Activated T-cell treated with anti-CD3 and anti-CD28 coated beads, Interleukin-2, amount 50 U/mL, for 4 hours (primary cell): Measurements from ENCODE around the gene MSRB1. TPM values are rescaled to one million over a fixed set of nuclear protein-coding genes. Genes with fewer than 3 reads are reported as not detected.

Experiments
- ATAC-seq, 2 donors: fragments of 200-7000 bp; cut with Tn5 transposase; one replicate each; pipeline ENCODE4 v1.10.0; 2021
- DNase-seq: peaks from one replicate; pipeline ENCODE4 v3.0.0-alpha.2; 2020
- H3K27me3 Mint-ChIP-seq: one replicate; pipeline ENCODE4 v1.8.0; 2021; ENCODE audit warnings: low read depth, mixed read lengths
- H3K36me3 Mint-ChIP-seq: one replicate; pipeline ENCODE4 v1.8.0; 2022; ENCODE audit warnings: mixed read lengths; ENCODE audit not compliant: insufficient read depth
- H3K4me1 Mint-ChIP-seq: one replicate; pipeline ENCODE4 v1.8.0; 2021; ENCODE audit warnings: low read depth, mixed read lengths
- H3K4me3 Mint-ChIP-seq: one replicate; pipeline ENCODE4 v1.8.0; 2021; ENCODE audit warnings: mild to moderate bottlenecking, moderate library complexity, mixed read lengths
- H3K9me3 Mint-ChIP-seq: one replicate; pipeline ENCODE4 v1.8.0; 2021; ENCODE audit warnings: mixed read lengths
- total RNA-seq, 3 donors: library from RNA; stranded (reverse); gene quantifications; one replicate each; pipeline ENCODE4 v1.2.1, GENCODE V29; 2021

The MSRB1 gene, protein sequence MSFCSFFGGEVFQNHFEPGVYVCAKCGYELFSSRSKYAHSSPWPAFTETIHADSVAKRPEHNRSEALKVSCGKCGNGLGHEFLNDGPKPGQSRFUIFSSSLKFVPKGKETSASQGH
- total RNA-seq: 10 to 100 TPM; 16.8 to 19.4 (median 17.6) TPM

DNA sequence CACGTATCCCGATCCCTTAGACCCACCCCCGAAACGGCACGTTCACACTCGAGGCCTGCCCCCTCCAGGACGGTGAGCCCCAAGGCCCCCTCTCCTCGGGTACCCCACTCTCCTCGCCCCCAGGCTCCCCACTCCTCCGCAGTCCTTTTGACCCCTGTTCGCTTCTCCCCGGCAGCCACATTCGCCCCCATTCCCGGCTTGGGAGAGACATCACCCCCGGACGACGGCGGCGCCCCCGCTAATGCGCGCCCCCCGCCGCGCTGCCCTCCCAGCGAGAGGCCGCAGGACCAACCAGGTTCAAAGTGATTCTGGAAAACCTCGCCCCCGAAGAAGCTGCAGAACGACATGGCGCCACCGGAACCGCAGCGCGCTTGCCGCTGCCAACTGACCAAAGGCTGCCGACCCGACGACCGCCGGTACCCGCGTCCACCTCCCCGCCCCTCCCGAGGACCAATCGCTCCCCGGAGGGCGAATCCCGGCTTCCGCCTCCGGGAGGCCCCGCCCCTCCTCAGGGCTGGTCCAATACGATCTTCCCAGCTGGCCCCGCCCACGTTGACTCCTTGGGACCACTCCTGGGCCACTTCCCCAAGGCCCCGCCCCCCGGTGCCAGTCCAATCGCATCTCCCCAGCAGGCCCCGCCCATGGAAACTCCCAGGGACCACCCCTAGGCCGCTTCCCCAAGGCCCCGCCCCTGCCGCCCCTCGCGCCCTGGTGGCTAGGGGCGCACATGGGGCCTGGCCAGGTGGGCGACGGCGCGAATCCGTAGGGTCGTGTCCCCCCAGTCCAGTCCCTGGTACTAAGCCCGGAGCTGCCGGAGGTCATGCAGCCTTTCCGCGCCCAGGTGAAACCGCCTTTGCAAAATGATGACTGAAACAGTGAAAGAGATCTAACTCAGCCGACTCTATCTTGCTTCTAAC is at the start of gene MSRB1:
Gene MSRB1 (minus strand): TSS at position 390 of the 917 bp plus-strand sequence. CDS start 43 bp downstream, at position 347.
- DNase-seq: peak; percentile 99
- ATAC-seq: peak; percentile 96 to 98
- H3K4me3 Mint-ChIP-seq: peak within 1 kb of the TSS; percentile 87
- H3K27me3 Mint-ChIP-seq: no peaks in the 10 kb centered on the region
- no peaks in the 10 kb centered on the region for H3K9me3 Mint-ChIP-seq
- peaks cover 27% of the 10 kb centered on the region for H3K4me1 Mint-ChIP-seq
- peaks cover 5% of the 10 kb centered on the region for H3K36me3 Mint-ChIP-seq

DNA sequence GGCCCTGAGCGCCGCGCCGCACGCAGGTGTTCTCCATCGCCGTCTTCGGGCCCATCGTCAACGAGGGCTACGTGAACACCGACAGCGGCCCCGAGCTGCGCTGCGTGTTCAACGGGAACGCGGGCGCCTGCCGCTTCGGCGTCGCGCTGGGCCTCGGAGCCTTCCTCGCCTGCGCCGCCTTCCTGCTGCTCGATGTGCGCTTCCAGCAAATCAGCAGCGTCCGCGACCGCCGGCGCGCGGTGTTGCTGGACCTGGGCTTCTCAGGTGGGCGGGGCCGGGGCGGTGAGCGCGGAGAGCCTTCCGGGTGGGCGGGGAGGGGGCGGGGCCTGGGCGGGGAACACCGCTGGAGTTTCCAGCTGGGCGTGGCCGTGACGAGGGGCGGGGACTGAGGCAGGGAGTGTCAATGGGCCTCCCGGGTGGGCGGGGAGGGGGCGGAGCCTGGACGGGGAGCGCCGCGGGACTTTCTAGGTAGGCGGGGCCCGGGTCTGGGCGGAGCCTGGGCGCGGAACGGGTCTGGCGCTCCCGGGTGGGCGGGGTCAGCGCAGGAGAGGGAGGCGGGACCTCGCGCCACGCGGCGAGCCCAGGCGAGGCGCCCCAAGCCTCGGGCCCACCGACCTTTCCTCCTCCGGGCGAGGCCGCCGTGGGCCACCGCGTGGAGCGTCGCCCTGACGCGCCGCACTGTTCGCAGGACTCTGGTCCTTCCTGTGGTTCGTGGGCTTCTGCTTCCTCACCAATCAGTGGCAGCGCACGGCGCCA is 49.1 kb upstream of the MSRB1 start:
- peaks cover 11% of the 10 kb centered on the region for H3K27me3 Mint-ChIP-seq
- H3K4me3 Mint-ChIP-seq: peak overlapping the region; percentile 70
- H3K36me3 Mint-ChIP-seq: no peaks in the 10 kb centered on the region
- peaks cover 23% of the 10 kb centered on the region for H3K4me1 Mint-ChIP-seq
- ATAC-seq (peak; percentile 68 to 80), DNase-seq (peak; percentile 99)
- H3K9me3 Mint-ChIP-seq: no peaks in the 10 kb centered on the region

GRCh38 chr16:1991588-1991947 is 48.6 kb upstream of the MSRB1 start:
- Mint-ChIP-seq H3K4me1 (peaks cover 23% of the 10 kb centered on the region), H3K27me3 (peaks cover 11% of the 10 kb centered on the region), H3K9me3 (no peaks in the 10 kb centered on the region), H3K4me3 (peak overlapping the region; percentile 70), H3K36me3 (no peaks in the 10 kb centered on the region)
- ATAC-seq (no peak), DNase-seq (no peak)

- no peaks in the 10 kb centered on the region for H3K9me3 Mint-ChIP-seq
- DNase-seq (peak; percentile 43), ATAC-seq (peak; percentile 21 to 39)
- no peaks in the 10 kb centered on the region for H3K36me3 Mint-ChIP-seq
- H3K4me3 Mint-ChIP-seq: peak overlapping the region; percentile 70
- H3K4me1 Mint-ChIP-seq: peaks cover 23% of the 10 kb centered on the region
- peaks cover 11% of the 10 kb centered on the region for H3K27me3 Mint-ChIP-seq
These were observed 48.1 kb upstream of the MSRB1 start for GRCh38 chr16:1991135-1991551.

- Mint-ChIP-seq H3K4me3 (peak overlapping the region; percentile 70), H3K9me3 (no peaks in the 10 kb centered on the region), H3K27me3 (peaks cover 11% of the 10 kb centered on the region), H3K4me1 (peaks cover 21% of the 10 kb centered on the region), H3K36me3 (peaks cover 3% of the 10 kb centered on the region)
- no peak for DNase-seq
- no peak for ATAC-seq
These were observed 47.5 kb upstream of the MSRB1 start for GRCh38 chr16:1990351-1991134.

- H3K4me1 Mint-ChIP-seq: peaks cover 26% of the 10 kb centered on the region
- peaks cover 3% of the 10 kb centered on the region for H3K36me3 Mint-ChIP-seq
- DNase-seq (no peak), ATAC-seq (no peak)
- H3K4me3 Mint-ChIP-seq: no peak overlapping the region
- no peaks in the 10 kb centered on the region for H3K9me3 Mint-ChIP-seq
- H3K27me3 Mint-ChIP-seq: peaks cover 11% of the 10 kb centered on the region
These were observed 47.0 kb upstream of the MSRB1 start for GRCh38 chr16:1990101-1990350.

DNA sequence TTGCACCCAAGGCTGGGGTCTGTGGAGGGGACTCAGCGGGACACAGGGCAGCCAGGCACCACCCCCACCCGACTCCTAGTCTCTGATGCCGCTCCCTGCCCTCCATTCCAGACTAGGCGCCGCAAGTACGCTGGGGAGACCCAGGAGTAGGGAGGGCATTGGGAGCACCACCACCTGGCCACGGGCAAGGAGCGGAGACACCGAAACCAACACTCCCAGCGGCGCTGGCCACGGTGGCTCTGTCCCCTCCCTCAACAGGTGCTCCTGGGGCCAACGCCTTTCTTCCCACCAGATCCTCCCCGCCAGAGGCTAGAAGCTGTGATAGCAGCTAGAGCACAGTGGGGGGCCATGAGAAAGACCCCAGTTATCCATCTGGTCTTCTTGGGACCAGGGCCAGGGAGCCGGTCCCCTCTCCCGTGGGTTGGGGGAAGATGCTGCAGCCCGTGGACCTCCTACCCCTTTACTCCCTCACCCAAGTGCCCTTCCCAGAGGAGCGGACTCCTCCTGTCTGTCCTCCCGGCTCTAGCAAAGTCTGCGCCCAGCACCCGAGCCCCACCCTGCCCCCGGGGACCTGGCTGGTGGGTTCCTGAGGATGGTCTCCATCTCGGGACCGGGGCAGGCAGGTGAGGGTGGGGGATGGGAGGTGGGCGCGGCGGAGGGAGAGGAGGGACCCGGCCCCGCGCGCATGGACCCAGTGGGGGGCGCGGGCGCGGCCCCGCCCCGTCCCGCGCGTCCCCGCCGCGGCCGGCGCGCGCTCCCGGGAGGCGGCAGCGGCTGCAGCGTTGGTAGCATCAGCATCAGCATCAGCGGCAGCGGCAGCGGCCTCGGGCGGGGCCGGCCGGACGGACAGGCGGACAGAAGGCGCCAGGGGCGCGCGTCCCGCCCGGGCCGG is 46.5 kb upstream of the MSRB1 start, which contains the start of gene SYNGR3:
Gene SYNGR3 (plus strand): TSS at position 762 of the 892 bp plus-strand sequence. CDS start 133 bp downstream, outside the sequence.
- no peak for ATAC-seq
- Mint-ChIP-seq H3K4me3 (peak within 1 kb of the TSS; percentile 70), H3K9me3 (no peaks in the 10 kb centered on the region), H3K36me3 (peaks cover 3% of the 10 kb centered on the region), H3K4me1 (peaks cover 31% of the 10 kb centered on the region), H3K27me3 (peaks cover 11% of the 10 kb centered on the region)
- DNase-seq: no peak

DNA sequence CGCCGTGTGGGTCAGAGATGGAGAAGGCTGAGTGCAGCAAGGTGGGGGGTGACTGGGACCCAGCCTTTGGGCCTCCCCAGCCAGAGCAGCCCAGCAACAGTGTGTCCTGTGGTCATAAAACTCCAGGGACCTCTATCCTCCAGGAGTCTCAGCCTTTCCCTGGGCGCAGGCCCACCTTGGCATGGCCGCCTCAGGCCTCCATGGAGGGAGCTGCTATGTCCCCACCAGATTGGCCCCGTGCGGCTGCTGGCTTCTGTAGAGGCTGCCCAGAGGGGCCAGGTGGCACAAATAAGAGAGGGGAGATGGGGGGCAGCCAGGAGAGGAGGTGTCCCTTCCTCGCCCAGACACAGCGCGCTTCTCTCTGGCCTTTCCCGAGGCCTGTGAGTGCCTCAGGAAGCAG is 44.2 kb upstream of the MSRB1 start:
- Mint-ChIP-seq H3K9me3 (no peaks in the 10 kb centered on the region), H3K4me1 (peaks cover 29% of the 10 kb centered on the region), H3K36me3 (peaks cover 3% of the 10 kb centered on the region), H3K4me3 (no peak overlapping the region), H3K27me3 (peaks cover 14% of the 10 kb centered on the region)
- DNase-seq (no peak), ATAC-seq (no peak)

- ATAC-seq: no peak
These were observed 42.6 kb upstream of the MSRB1 start for GRCh38 chr16:1985466-1986150.

GRCh38 chr16:1984347-1985225 is 41.6 kb upstream of the MSRB1 start:
- H3K4me3 Mint-ChIP-seq: peak overlapping the region; percentile 83
- no peak for DNase-seq
- H3K36me3 Mint-ChIP-seq: peaks cover 3% of the 10 kb centered on the region
- ATAC-seq: peak; percentile 37 to 39
- H3K9me3 Mint-ChIP-seq: no peaks in the 10 kb centered on the region
- peaks cover 20% of the 10 kb centered on the region for H3K4me1 Mint-ChIP-seq
- H3K27me3 Mint-ChIP-seq: peaks cover 27% of the 10 kb centered on the region

More at GRCh38 chr16:1985466-1986150, 42.6 kb upstream of the MSRB1 start:
- DNase-seq: no peak
- Mint-ChIP-seq H3K9me3 (no peaks in the 10 kb centered on the region), H3K4me1 (peaks cover 22% of the 10 kb centered on the region), H3K4me3 (peak overlapping the region; percentile 83), H3K27me3 (peaks cover 23% of the 10 kb centered on the region), H3K36me3 (peaks cover 3% of the 10 kb centered on the region)

GRCh38 chr16:1983544-1984346 is 40.7 kb upstream of the MSRB1 start, which contains the start of gene GFER:
Gene GFER (plus strand): TSS chr16:1984193. CDS start chr16:1984219, 26 bp downstream.
- H3K9me3 Mint-ChIP-seq: no peaks in the 10 kb centered on the region
- DNase-seq (peak; percentile 42), ATAC-seq (peak; percentile 65 to 73)
- H3K27me3 Mint-ChIP-seq: peaks cover 19% of the 10 kb centered on the region
- peak within 1 kb of the TSS; percentile 83 for H3K4me3 Mint-ChIP-seq
- H3K4me1 Mint-ChIP-seq: peaks cover 18% of the 10 kb centered on the region
- peaks cover 3% of the 10 kb centered on the region for H3K36me3 Mint-ChIP-seq
